HCT116 (cell line): ENCODE data around the gene FOXN3. TPM values are rescaled to one million over a fixed set of nuclear protein-coding genes. Genes with fewer than 3 reads are reported as not detected.

Experiments
- ATAC-seq: fragments of 200-7000 bp; cut with Tn5 transposase; 2 replicates; pipeline ENCODE4 v1.9.1; 2020; ENCODE audit warnings: mild to moderate bottlenecking, moderate library complexity
- BruUV-seq: library from RNA; stranded (reverse); fragments of 400-500 nt; replicated peaks from 2 replicates; lab custom pipeline; 2021; lab: Mats Ljungman, UMichigan
- CTCF ChIA-PET: fragments of 300-600 bp; sonication (Branson Sonifier 250); formaldehyde crosslinking; loops from one replicate; lab custom pipeline; 2021; ENCODE audit warnings: antibody characterized with exemption; lab: Charles Lee
- POLR2A ChIA-PET: fragments of 300-600, 350-600 bp; sonication (Branson Sonifier 250); formaldehyde crosslinking; loops from one replicate; lab custom pipeline; 2021; ENCODE audit warnings: antibody characterized with exemption; lab: Charles Lee
- RAD21 ChIA-PET, 2 experiments: fragments of 300-600 bp; sonication (Branson Sonifier 250); formaldehyde crosslinking; loops; one replicate each; lab custom pipeline; 2023; ENCODE audit warnings: low total read pairs in 2 of 2; ENCODE audit not compliant: uncharacterized antibody in 2 of 2, unreplicated experiment in 2 of 2, low non-redundant PET in 1 of 2; lab: Charles Lee
- DNase-seq: peaks from one replicate; pipeline ENCODE4 v3.0.0-alpha.2; 2010; ENCODE audit warnings: low read depth, low spot score
- H2AFZ ChIP-seq: fragments of 200-600 bp; shearing (Covaris generic), sonication (generic); 2 replicates; pipeline ENCODE4 v1.6.1; 2017; ENCODE audit warnings: low read depth, mixed run types, mixed read lengths, antibody characterized with exemption, low read length; ENCODE audit not compliant: poor library complexity, severe bottlenecking
- H3K27ac ChIP-seq: 2 replicates; pipeline ENCODE4 v1.5.1; 2012; ENCODE audit warnings: low read depth, low read length
- H3K27me3 ChIP-seq: fragments of 200-600 bp; sonication (generic); 2 replicates; pipeline ENCODE4 v1.6.1; 2016; ENCODE audit warnings: mixed run types, low read length, mixed read lengths; ENCODE audit not compliant: insufficient read depth
- H3K36me3 ChIP-seq, 2 experiments: fragments of 200-500 bp in 1 of 2; fragments of 200-600 bp in 1 of 2; sonication (Bioruptor generic) in 1 of 2; sonication (generic) in 1 of 2; 2 replicates each; pipeline versions ENCODE4 v1.5.1 to v1.6.1; 2014 to 2016; ENCODE audit warnings: low read length in 2 of 2, inconsistent platforms in 1 of 2, mixed read lengths in 1 of 2, mixed run types in 1 of 2; ENCODE audit not compliant: insufficient read depth in 2 of 2, control insufficient read depth in 1 of 2
- H3K4me1 ChIP-seq, 2 experiments: fragments of 200-600 bp in 1 of 2; sonication (generic) in 1 of 2; 2 replicates each; pipeline versions ENCODE4 v1.5.1 to v1.6.1; 2012 to 2017; ENCODE audit warnings: low read length in 2 of 2, inconsistent platforms in 1 of 2, mild to moderate bottlenecking in 1 of 2, mixed read lengths in 1 of 2, mixed run types in 1 of 2, moderate library complexity in 1 of 2; ENCODE audit not compliant: insufficient read depth in 2 of 2, control insufficient read depth in 1 of 2
- H3K4me2 ChIP-seq: fragments of 200-600 bp; sonication (generic); 2 replicates; pipeline ENCODE4 v1.6.1; 2017; ENCODE audit warnings: mixed run types, low read length, mixed read lengths
- H3K4me3 ChIP-seq, 2 experiments: fragments of 200-600 bp in 1 of 2; sonication (generic) in 1 of 2; replicated peaks in 1 of 2; 2 replicates each; pipeline ENCODE4 v1.5.1; 2011 to 2016; ENCODE audit warnings: low read length in 2 of 2, control low read depth in 1 of 2, low read depth in 1 of 2, mild to moderate bottlenecking in 1 of 2, mixed read lengths in 1 of 2, mixed run types in 1 of 2
- H3K79me2 ChIP-seq: fragments of 200-600 bp; sonication (generic); 2 replicates; pipeline ENCODE4 v1.6.1; 2017; ENCODE audit warnings: mild to moderate bottlenecking, mixed run types, low read length, moderate library complexity, mixed read lengths; ENCODE audit not compliant: insufficient read depth
- H3K9ac ChIP-seq: fragments of 200-600 bp; sonication (generic); 2 replicates; pipeline ENCODE4 v1.6.1; 2016; ENCODE audit warnings: low read length, mixed read lengths
- H3K9me2 ChIP-seq: fragments of 200-600 bp; sonication (generic), shearing (Covaris generic); 2 replicates; pipeline ENCODE4 v1.6.1; 2017; ENCODE audit warnings: mixed run types, mild to moderate bottlenecking, moderate library complexity; ENCODE audit not compliant: insufficient read depth
- H3K9me3 ChIP-seq, 2 experiments: fragments of 200-500 bp in 1 of 2; fragments of 200-600 bp in 1 of 2; sonication (Bioruptor generic) in 1 of 2; sonication (generic) in 1 of 2; 2 replicates each; pipeline ENCODE4 v1.6.1; 2014 to 2017; ENCODE audit warnings: low read length in 2 of 2, mixed read lengths in 2 of 2, inconsistent platforms in 1 of 2, low read depth in 1 of 2, mild to moderate bottlenecking in 1 of 2, mixed run types in 1 of 2, moderate library complexity in 1 of 2; ENCODE audit not compliant: control insufficient read depth in 1 of 2, insufficient read depth in 1 of 2
- H4K20me1 ChIP-seq: fragments of 200-600 bp; sonication (generic), shearing (Covaris generic); 2 replicates; pipeline ENCODE4 v1.6.1; 2017; ENCODE audit warnings: mixed run types, mild to moderate bottlenecking, moderate library complexity; ENCODE audit not compliant: insufficient read depth
- ATF3 ChIP-seq: IDR thresholded peaks from 2 replicates; pipeline ENCODE4 v1.6.1; 2012
- CEBPB ChIP-seq: IDR thresholded peaks from 2 replicates; pipeline ENCODE4 v1.6.1; 2012; ENCODE audit warnings: low read depth
- CTCF ChIP-seq, 3 experiments: fragments of 200-600 bp in 1 of 3; sonication (generic) in 1 of 3; IDR thresholded peaks in 2 of 3; conservative IDR thresholded peaks in 1 of 3; 2 replicates each; pipeline ENCODE4 v1.5.1; 2012 to 2017; ENCODE audit warnings: low read depth in 2 of 3, low read length in 2 of 3, antibody characterized with exemption in 1 of 3, borderline replicate concordance in 1 of 3, control low read depth in 1 of 3, mild to moderate bottlenecking in 1 of 3, mixed read lengths in 1 of 3, mixed run types in 1 of 3, moderate library complexity in 1 of 3; ENCODE audit not compliant: insufficient read depth in 1 of 3
- EZH2 ChIP-seq: fragments of 200-600 bp; sonication (generic); IDR thresholded peaks from 2 replicates; pipeline ENCODE4 v1.6.1; 2017; ENCODE audit warnings: antibody characterized with exemption, mixed run types
- JUND ChIP-seq: IDR thresholded peaks from 2 replicates; pipeline ENCODE4 v1.6.1; 2012
- MAX ChIP-seq: IDR thresholded peaks from 2 replicates; pipeline ENCODE4 v1.6.1; 2012
- POLR2A ChIP-seq: IDR thresholded peaks from 2 replicates; pipeline ENCODE4 v1.7.0; 2011; ENCODE audit warnings: borderline replicate concordance; ENCODE audit not compliant: insufficient read depth, insufficient read length; ENCODE audit errors: extremely low read depth
- POLR2AphosphoS5 ChIP-seq: IDR thresholded peaks from 2 replicates; pipeline ENCODE4 v1.6.1; 2011; ENCODE audit warnings: mild to moderate bottlenecking, low read depth, low read length, moderate library complexity
- SP1 ChIP-seq: IDR thresholded peaks from 2 replicates; pipeline ENCODE4 v1.6.1; 2012; ENCODE audit warnings: low read depth
- ZNF274 ChIP-seq: fragments of 200-500 bp; sonication (Bioruptor generic); IDR thresholded peaks from 2 replicates; pipeline ENCODE4 v1.6.1; 2014; ENCODE audit warnings: mild to moderate bottlenecking, low read depth, low read length, inconsistent platforms
- intact Hi-C: fragments of 100-400 bp; cut with micrococcal nuclease; formaldehyde crosslinking; loops from 2 replicates; pipeline ENCODE4 v1.10.0; 2022
- total RNA-seq: library from RNA; stranded (reverse); gene quantifications from one replicate; pipeline ENCODE4 v1.2.1, GENCODE V29; 2021; ENCODE audit not compliant: unreplicated experiment
- TF ChIP-seq, protein P1 (sequence below): IDR thresholded peaks from 2 replicates; pipeline ENCODE4 v1.6.1; 2012; ENCODE audit warnings: low read depth

Gene FOXN3
- total RNA-seq, 1 experiment from 2014 or later = 20.0 TPM

GRCh38 chr14:89160437-89160836 lies 256.6 kb downstream of the FOXN3 start:
- no peak overlapping the region for H3K27ac ChIP-seq
- H3K36me3 ChIP-seq = no peaks in the 10 kb centered on the region
- H3K79me2 ChIP-seq = no peaks in the 10 kb centered on the region
- ChIA-PET CTCF (no interaction called here), RAD21 (no interaction called here), POLR2A (no interaction called here)
- H3K27me3 ChIP-seq = no peaks in the 10 kb centered on the region
- no peaks in the 10 kb centered on the region for H3K9me2 ChIP-seq
- TF ChIP-seq POLR2AphosphoS5 = no peak
- TF ChIP-seq ZNF274 = no peak
- TF ChIP-seq JUND = no peak
- TF ChIP-seq ATF3 = no peak
- TF ChIP-seq, protein P1, sequence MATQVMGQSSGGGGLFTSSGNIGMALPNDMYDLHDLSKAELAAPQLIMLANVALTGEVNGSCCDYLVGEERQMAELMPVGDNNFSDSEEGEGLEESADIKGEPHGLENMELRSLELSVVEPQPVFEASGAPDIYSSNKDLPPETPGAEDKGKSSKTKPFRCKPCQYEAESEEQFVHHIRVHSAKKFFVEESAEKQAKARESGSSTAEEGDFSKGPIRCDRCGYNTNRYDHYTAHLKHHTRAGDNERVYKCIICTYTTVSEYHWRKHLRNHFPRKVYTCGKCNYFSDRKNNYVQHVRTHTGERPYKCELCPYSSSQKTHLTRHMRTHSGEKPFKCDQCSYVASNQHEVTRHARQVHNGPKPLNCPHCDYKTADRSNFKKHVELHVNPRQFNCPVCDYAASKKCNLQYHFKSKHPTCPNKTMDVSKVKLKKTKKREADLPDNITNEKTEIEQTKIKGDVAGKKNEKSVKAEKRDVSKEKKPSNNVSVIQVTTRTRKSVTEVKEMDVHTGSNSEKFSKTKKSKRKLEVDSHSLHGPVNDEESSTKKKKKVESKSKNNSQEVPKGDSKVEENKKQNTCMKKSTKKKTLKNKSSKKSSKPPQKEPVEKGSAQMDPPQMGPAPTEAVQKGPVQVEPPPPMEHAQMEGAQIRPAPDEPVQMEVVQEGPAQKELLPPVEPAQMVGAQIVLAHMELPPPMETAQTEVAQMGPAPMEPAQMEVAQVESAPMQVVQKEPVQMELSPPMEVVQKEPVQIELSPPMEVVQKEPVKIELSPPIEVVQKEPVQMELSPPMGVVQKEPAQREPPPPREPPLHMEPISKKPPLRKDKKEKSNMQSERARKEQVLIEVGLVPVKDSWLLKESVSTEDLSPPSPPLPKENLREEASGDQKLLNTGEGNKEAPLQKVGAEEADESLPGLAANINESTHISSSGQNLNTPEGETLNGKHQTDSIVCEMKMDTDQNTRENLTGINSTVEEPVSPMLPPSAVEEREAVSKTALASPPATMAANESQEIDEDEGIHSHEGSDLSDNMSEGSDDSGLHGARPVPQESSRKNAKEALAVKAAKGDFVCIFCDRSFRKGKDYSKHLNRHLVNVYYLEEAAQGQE = no peak
- no peak for DNase-seq
- H2AFZ ChIP-seq = no peak overlapping the region
- H3K4me1 ChIP-seq = no peaks in the 10 kb centered on the region
- BruUV-seq = no TSS peak
- no peaks in the 10 kb centered on the region for H4K20me1 ChIP-seq
- no peak overlapping the region for H3K4me2 ChIP-seq
- no peak for ATAC-seq
- H3K9me3 ChIP-seq = no peaks in the 10 kb centered on the region
- H3K4me3 ChIP-seq = no peak overlapping the region
- no peak overlapping the region for H3K9ac ChIP-seq
- intact Hi-C loops = no loop called here

DNA sequence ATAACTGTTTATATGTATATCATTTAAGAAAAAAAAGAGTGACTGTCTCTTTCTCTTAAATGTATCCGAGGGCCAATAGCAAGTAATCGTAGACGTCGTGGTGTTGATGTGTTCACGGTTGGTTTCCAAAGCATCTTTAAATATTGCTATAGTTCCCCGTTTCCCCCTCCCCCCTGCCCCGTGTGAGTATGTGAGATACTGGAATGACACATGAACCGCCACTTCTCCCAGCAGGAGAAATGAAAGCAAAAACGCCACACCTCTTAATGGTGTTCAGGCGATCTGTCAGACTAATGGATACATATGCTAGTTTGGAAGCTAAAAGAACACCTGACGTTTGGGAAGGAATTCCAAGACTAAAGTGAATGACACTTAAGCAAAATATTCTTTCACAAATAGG lies 258.3 kb downstream of the FOXN3 start:
- H3K27me3 ChIP-seq = no peaks in the 10 kb centered on the region
- no peaks in the 10 kb centered on the region for H4K20me1 ChIP-seq
- ATAC-seq (no peak), DNase-seq (no peak)
- no peaks in the 10 kb centered on the region for H3K9me2 ChIP-seq
- intact Hi-C loops = no loop called here
- no peaks in the 10 kb centered on the region for H3K36me3 ChIP-seq
- no peak overlapping the region for H3K4me2 ChIP-seq
- H3K9me3 ChIP-seq = no peaks in the 10 kb centered on the region
- ChIA-PET POLR2A (no interaction called here), CTCF (no interaction called here), RAD21 (no interaction called here)
- no peaks in the 10 kb centered on the region for H3K4me1 ChIP-seq
- H2AFZ ChIP-seq = no peak overlapping the region
- no peaks in the 10 kb centered on the region for H3K79me2 ChIP-seq
- H3K27ac ChIP-seq = no peak overlapping the region
- no peak overlapping the region for H3K4me3 ChIP-seq
- TF ChIP-seq EZH2 (no peak), SP1 (no peak), POLR2A (no peak), MAX (no peak), CEBPB (no peak), CTCF (IDR thresholded peaks at IDR 0.05 in 2 of 3, conservative IDR thresholded peaks at IDR 0.05 in 1 of 3; ENCODE audit: borderline replicate concordance in 1 of 3, insufficient read depth in 1 of 3, low read depth in 2 of 3, low read length in 2 of 3) (no peak)
- BruUV-seq = no TSS peak
- H3K9ac ChIP-seq = no peak overlapping the region
